PFSK-1 (cell line): ENCODE results near the gene KREMEN1.

ENCODE experiments used
- FOXP2 ChIP-seq: optimal IDR thresholded peaks from 2 replicates; pipeline ENCODE3; 2011; ENCODE audit warnings: borderline replicate concordance, control low read depth, inconsistent platforms; ENCODE audit not compliant: insufficient read depth; ENCODE audit errors: extremely low read length, extremely low read depth
- POLR2AphosphoS5 ChIP-seq: IDR thresholded peaks from 2 replicates; pipeline ENCODE4 v1.6.1; 2012; ENCODE audit warnings: low read depth, mild to moderate bottlenecking, control low read depth, low read length, moderate library complexity
- SIN3A ChIP-seq: IDR thresholded peaks from 2 replicates; pipeline ENCODE4 v1.6.1; 2012; ENCODE audit warnings: mild to moderate bottlenecking, low read length, moderate library complexity, borderline replicate concordance; ENCODE audit not compliant: insufficient read depth
- TAF1 ChIP-seq: IDR thresholded peaks from 2 replicates; pipeline ENCODE4 v1.6.1; 2012; ENCODE audit warnings: low read length, control low read depth, borderline replicate concordance; ENCODE audit not compliant: insufficient read depth
- TF ChIP-seq, protein P1 (sequence below), 2 experiments: IDR thresholded peaks; 2 replicates each; pipeline versions ENCODE4 v1.6.1 to v1.8.0; 2011 to 2012; ENCODE audit warnings: low read depth in 2 of 2, low read length in 2 of 2, control low read depth in 1 of 2, inconsistent platforms in 1 of 2, mild to moderate bottlenecking in 1 of 2, moderate library complexity in 1 of 2; ENCODE audit not compliant: insufficient read depth in 1 of 2

Gene KREMEN1

GRCh38 chr22:29166180-29166579 is 93.3 kb downstream of the KREMEN1 start:
- TF ChIP-seq POLR2AphosphoS5, result no peak
- no peak for TF ChIP-seq FOXP2
- TF ChIP-seq TAF1, result no peak
- no peak for TF ChIP-seq SIN3A
- TF ChIP-seq, protein P1, sequence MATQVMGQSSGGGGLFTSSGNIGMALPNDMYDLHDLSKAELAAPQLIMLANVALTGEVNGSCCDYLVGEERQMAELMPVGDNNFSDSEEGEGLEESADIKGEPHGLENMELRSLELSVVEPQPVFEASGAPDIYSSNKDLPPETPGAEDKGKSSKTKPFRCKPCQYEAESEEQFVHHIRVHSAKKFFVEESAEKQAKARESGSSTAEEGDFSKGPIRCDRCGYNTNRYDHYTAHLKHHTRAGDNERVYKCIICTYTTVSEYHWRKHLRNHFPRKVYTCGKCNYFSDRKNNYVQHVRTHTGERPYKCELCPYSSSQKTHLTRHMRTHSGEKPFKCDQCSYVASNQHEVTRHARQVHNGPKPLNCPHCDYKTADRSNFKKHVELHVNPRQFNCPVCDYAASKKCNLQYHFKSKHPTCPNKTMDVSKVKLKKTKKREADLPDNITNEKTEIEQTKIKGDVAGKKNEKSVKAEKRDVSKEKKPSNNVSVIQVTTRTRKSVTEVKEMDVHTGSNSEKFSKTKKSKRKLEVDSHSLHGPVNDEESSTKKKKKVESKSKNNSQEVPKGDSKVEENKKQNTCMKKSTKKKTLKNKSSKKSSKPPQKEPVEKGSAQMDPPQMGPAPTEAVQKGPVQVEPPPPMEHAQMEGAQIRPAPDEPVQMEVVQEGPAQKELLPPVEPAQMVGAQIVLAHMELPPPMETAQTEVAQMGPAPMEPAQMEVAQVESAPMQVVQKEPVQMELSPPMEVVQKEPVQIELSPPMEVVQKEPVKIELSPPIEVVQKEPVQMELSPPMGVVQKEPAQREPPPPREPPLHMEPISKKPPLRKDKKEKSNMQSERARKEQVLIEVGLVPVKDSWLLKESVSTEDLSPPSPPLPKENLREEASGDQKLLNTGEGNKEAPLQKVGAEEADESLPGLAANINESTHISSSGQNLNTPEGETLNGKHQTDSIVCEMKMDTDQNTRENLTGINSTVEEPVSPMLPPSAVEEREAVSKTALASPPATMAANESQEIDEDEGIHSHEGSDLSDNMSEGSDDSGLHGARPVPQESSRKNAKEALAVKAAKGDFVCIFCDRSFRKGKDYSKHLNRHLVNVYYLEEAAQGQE (IDR thresholded peaks at IDR 0.05; ENCODE audit: insufficient read depth in 1 of 2, low read depth in 2 of 2, low read length in 2 of 2), result no peak

- TF ChIP-seq, protein P1 (IDR thresholded peaks at IDR 0.05; ENCODE audit: insufficient read depth in 1 of 2, low read depth in 2 of 2, low read length in 2 of 2), result no peak
- TF ChIP-seq POLR2AphosphoS5, result no peak
- TF ChIP-seq FOXP2, result no peak
- TF ChIP-seq SIN3A, result no peak
- no peak for TF ChIP-seq TAF1
Measured at GRCh38 chr22:29167032-29167911, 94.4 kb downstream of the KREMEN1 start.

DNA sequence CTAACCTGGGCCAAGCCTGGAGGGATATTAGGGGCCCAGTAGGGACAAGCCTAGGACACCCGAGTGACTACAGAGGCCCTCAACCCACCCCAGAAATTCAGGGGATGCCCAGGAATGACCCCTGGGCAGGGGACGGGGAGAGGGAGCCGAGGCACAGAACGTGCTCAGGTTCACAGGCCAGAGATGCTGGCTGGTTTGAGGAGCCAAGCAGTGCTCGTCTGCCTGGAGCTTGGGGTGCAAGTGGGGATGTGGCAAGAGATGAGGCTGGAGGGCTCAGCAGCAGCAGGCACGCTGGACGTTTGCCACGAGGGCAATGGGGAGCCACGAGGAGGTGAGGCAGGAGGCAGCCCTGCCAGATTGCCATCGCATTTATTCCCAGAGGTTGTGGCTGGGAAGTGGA is 98.9 kb downstream of the KREMEN1 start:
- TF ChIP-seq SIN3A (no peak), TAF1 (no peak), FOXP2 (no peak), POLR2AphosphoS5 (no peak)
- TF ChIP-seq, protein P1 (IDR thresholded peaks at IDR 0.05; ENCODE audit: insufficient read depth in 1 of 2, low read depth in 2 of 2, low read length in 2 of 2), result no peak

DNA sequence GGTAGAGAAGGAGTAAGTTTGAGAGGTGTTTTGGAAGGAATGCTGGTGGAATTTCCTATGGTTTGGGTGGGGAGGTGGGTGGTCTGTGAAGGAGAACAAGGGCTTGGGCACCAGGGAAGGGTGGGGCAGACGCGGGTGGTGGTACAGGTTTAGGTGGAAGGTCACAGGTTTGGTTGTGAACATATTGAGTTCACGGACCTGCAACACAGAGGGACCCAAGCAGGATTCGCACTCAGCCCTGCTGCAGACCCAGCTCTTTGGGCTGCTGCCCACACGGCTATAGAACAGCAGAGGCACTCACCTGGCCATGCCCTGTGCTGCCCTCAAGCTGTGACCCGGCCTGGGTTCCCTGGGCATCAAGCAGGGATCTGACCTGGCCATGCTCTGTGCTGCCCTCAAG is 99.4 kb downstream of the KREMEN1 start:
- TF ChIP-seq, protein P1 (IDR thresholded peaks at IDR 0.05; ENCODE audit: insufficient read depth in 1 of 2, low read depth in 2 of 2, low read length in 2 of 2), result no peak
- TF ChIP-seq SIN3A (no peak), FOXP2 (no peak), POLR2AphosphoS5 (no peak), TAF1 (no peak)
